ENCODE data around the gene ZNF396. TPM values are rescaled to one million over a fixed set of nuclear protein-coding genes. Genes with fewer than 3 reads are reported as not detected.

Gene ZNF396
- total and polyA plus RNA-seq, 2 experiments from 2014 or later: 0.31 to 0.36 TPM

- 0 out of 2 replicates have a peak overlapping the region, but pooled peaks have one; percentile 93 for H3K4me3 ChIP-seq
- Mint-ChIP-seq H3K4me1 (peaks cover 17% of the 10 kb centered on the region), H3K27me3 (ENCODE audit: insufficient read depth, low read depth, poor library complexity) (peaks cover 14% of the 10 kb centered on the region), H3K36me3 (ENCODE audit: low read depth) (peaks cover 3% of the 10 kb centered on the region), H3K27ac (peak overlapping the region; percentile 48; the same call in 1 of the 2 replicates), H3K4me3 (peak overlapping the region; percentile 99), H3K9me3 (no peaks in the 10 kb centered on the region)
- H2AFZ ChIP-seq: peak overlapping the region; percentile 53; the same call in 1 of the 2 replicates
- DNase-seq (ENCODE audit: low spot score): peak; percentile 34
- H3K9me2 ChIP-seq (ENCODE audit: insufficient read depth): no peaks in the 10 kb centered on the region
- peaks cover 31% of the 10 kb centered on the region for H4K20me1 ChIP-seq (replicated peaks; ENCODE audit: insufficient read depth)
- ATAC-seq: peak; percentile 10; the same call in 2 of the 3 replicates
- H3K27me3 ChIP-seq (ENCODE audit: insufficient read depth): no peaks in the 10 kb centered on the region
- H3F3A ChIP-seq (replicated peaks; ENCODE audit: low read depth): no peaks in the 10 kb centered on the region
- H3K27ac ChIP-seq (ENCODE audit: low read depth): no peak overlapping the region
- TF ChIP-seq ZNF114 (CRISPR knock-in tag; IDR thresholded peaks at IDR 0.05) (no peak), JUNB (IDR thresholded peaks at IDR 0.05; ENCODE audit: unreplicated experiment) (peak; percentile 79)
- H3K4me2 ChIP-seq: peak overlapping the region; percentile 94; the same call in 1 of the 2 replicates
- H3K79me2 ChIP-seq (replicated peaks; ENCODE audit: insufficient read depth): peaks cover 36% of the 10 kb centered on the region
- peaks cover 3% of the 10 kb centered on the region; the same call in 1 of the 2 replicates for H3K36me3 ChIP-seq (ENCODE audit: insufficient read depth)
- H3K4me1 ChIP-seq (ENCODE audit: insufficient read depth): peaks cover 15% of the 10 kb centered on the region
These were observed 31.6 kb downstream of the ZNF396 start for GRCh38 chr18:35345460-35345921.

GRCh38 chr18:35344736-35345459 lies 32.2 kb downstream of the ZNF396 start:
- peaks cover 9% of the 10 kb centered on the region for H3K36me3 Mint-ChIP-seq (ENCODE audit: low read depth)
- H3K4me1 Mint-ChIP-seq: peaks cover 17% of the 10 kb centered on the region
- peaks cover 15% of the 10 kb centered on the region for H3K27me3 Mint-ChIP-seq (ENCODE audit: insufficient read depth, low read depth, poor library complexity)
- TF ChIP-seq JUNB (IDR thresholded peaks at IDR 0.05; ENCODE audit: unreplicated experiment): no peak
- no peak for TF ChIP-seq NANOG (IDR thresholded peaks at IDR 0.05; ENCODE audit: borderline replicate concordance)
- TF ChIP-seq ETS1 (IDR thresholded peaks at IDR 0.05): no peak
- TF ChIP-seq ZNF114 (CRISPR knock-in tag; IDR thresholded peaks at IDR 0.05): no peak
- no peak for TF ChIP-seq ZNF462 (CRISPR knock-in tag; IDR thresholded peaks at IDR 0.05)
- no peak for TF ChIP-seq ZNF331 (CRISPR knock-in tag; IDR thresholded peaks at IDR 0.05; ENCODE audit: low read depth)
- TF ChIP-seq EZH2 (IDR thresholded peaks at IDR 0.05; ENCODE audit: low read depth, unreplicated experiment): no peak
- no peak for TF ChIP-seq EZH2phosphoT487 (IDR thresholded peaks at IDR 0.05; ENCODE audit: unreplicated experiment)
- TF ChIP-seq POLR2AphosphoS5 (IDR thresholded peaks at IDR 0.05; ENCODE audit: low read depth): no peak

More at GRCh38 chr18:35344736-35345459, 32.2 kb downstream of the ZNF396 start:
- peak overlapping the region; percentile 70; the same call in 1 of the 2 replicates for H3K27ac ChIP-seq (ENCODE audit: low read depth)
- H3K4me2 ChIP-seq: peak overlapping the region; percentile 94
- H3K4me1 ChIP-seq (ENCODE audit: insufficient read depth): peaks cover 15% of the 10 kb centered on the region
- Mint-ChIP-seq H3K4me3 (peak overlapping the region; percentile 99), H3K9me3 (no peaks in the 10 kb centered on the region), H3K27ac (peak overlapping the region; percentile 98)
- no peaks in the 10 kb centered on the region for H3K9me2 ChIP-seq (ENCODE audit: insufficient read depth)
- no peaks in the 10 kb centered on the region for H3F3A ChIP-seq (replicated peaks; ENCODE audit: low read depth)
- DNase-seq (ENCODE audit: low spot score) (no peak), ATAC-seq (no peak)
- peak overlapping the region; percentile 93 for H3K4me3 ChIP-seq
- peaks cover 35% of the 10 kb centered on the region for H4K20me1 ChIP-seq (replicated peaks; ENCODE audit: insufficient read depth)
- peaks cover 7% of the 10 kb centered on the region for H3K36me3 ChIP-seq (ENCODE audit: insufficient read depth)
- H2AFZ ChIP-seq: peak overlapping the region; percentile 96
- H3K79me2 ChIP-seq (replicated peaks; ENCODE audit: insufficient read depth): peaks cover 42% of the 10 kb centered on the region
- no peaks in the 10 kb centered on the region for H3K27me3 ChIP-seq (ENCODE audit: insufficient read depth)

Data from GM23338 (cell line).